HFF-Myc (cell line): ENCODE data around the gene SFI1.
"Not testable (repeated sequence)": the region's sequence is repeated elsewhere in the genome, so short reads cannot be mapped to it uniquely, and the experiment has no call there.

Source experiments
- DNase-seq: peaks from one replicate; pipeline ENCODE4 v3.0.0-alpha.2; 2011; ENCODE audit warnings: low read depth; ENCODE audit errors: extremely low read depth
- H3K4me3 ChIP-seq: replicated peaks from 2 replicates; pipeline ENCODE4 v1.5.1; 2011; ENCODE audit warnings: low read depth, mild to moderate bottlenecking, control low read depth, low read length
- CTCF ChIP-seq: IDR thresholded peaks from 2 replicates; pipeline ENCODE4 v1.5.1; 2012; ENCODE audit warnings: mild to moderate bottlenecking, low read depth, low read length, control low read depth; ENCODE audit errors: missing control alignments

The SFI1 gene

GRCh38 chr22:31504282-31504681 lies 7.9 kb downstream of the SFI1 start:
- no peak for TF ChIP-seq CTCF
- H3K4me3 ChIP-seq: no peak overlapping the region
- DNase-seq: no peak

- not testable (repeated sequence) for DNase-seq, H3K4me3 ChIP-seq
Measured at GRCh38 chr22:31507517-31507916, 11.2 kb downstream of the SFI1 start.

- H3K4me3 ChIP-seq: no peak overlapping the region
- no peak for DNase-seq
- TF ChIP-seq CTCF: no peak
Measured at GRCh38 chr22:31508536-31508935, 12.2 kb downstream of the SFI1 start.

GRCh38 chr22:31509061-31509762 lies 12.9 kb downstream of the SFI1 start:
- no peak for DNase-seq
- TF ChIP-seq CTCF: no peak

GRCh38 chr22:31520051-31520450 lies 23.7 kb downstream of the SFI1 start:
- TF ChIP-seq CTCF: no peak
- H3K4me3 ChIP-seq: no peak overlapping the region
- no peak for DNase-seq

More at GRCh38 chr22:31509061-31509762, 12.9 kb downstream of the SFI1 start:
- H3K4me3 ChIP-seq: no peak overlapping the region

DNA sequence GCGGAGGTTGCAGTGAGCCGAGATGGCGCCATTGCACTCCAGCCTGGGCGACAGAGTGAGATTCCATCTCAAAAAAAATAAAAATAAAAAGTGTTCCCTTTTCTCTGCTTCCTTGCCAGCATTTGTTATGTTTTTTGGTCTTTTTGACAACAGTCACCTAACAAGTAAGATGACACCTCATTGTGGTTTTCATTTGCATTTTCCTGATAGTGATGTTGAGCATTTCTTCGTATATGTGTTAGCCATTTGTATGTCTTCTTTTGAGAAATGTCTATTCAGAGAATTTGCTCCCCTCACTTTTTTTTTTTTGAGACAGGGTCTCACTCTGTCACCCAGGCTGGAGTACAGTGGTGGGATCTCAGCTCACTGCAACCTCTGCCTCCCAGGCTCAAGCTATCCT lies 27.8 kb downstream of the SFI1 start:
- not testable (repeated sequence) for H3K4me3 ChIP-seq, DNase-seq

DNA sequence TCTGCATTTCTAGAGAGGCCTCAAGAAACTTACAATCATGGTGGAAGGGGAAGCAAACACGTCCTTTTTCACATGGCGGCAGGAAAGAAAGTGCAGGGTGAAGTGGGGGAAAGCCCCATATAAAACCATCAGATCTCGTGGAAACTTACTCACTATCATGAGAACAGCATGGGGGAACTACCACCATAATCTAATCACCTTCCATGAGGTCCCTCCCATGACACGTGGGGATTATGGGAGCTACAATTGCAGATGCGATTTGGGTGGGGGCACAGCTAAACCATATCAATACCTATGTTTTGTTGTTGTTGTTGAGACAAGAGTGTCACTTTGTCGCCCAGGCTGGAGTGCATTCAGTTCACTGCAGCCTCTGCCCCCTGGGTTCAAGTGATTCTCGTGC lies 29.9 kb downstream of the SFI1 start:
- DNase-seq: no peak
- TF ChIP-seq CTCF: no peak
- no peak overlapping the region for H3K4me3 ChIP-seq

DNA sequence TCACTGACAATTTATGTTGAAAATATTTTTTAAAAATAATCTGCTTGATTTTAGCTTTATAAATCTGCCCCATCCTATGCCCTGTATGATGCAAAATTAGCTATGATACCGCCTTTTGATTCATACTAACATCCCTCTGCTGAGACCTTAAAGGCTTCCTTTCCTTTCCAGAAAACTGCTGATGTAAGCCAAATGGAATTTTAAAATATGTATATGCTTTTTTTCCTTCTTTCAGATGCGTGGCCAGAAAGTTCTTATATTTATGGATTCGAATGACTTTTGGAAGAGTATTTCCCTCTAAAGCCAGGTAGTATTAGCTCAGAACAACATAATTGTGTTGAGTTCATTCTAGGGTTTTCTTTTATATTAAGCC lies 34.5 kb downstream of the SFI1 start:
- no peak for TF ChIP-seq CTCF
- DNase-seq: no peak
- no peak overlapping the region for H3K4me3 ChIP-seq
